Measurements from ENCODE around the gene DSCAML1. TPM values are rescaled to one million over a fixed set of nuclear protein-coding genes. Genes with fewer than 3 reads are reported as not detected.

Gene DSCAML1
- total RNA-seq, 1 experiment from 2014 or later = not detected

DNA sequence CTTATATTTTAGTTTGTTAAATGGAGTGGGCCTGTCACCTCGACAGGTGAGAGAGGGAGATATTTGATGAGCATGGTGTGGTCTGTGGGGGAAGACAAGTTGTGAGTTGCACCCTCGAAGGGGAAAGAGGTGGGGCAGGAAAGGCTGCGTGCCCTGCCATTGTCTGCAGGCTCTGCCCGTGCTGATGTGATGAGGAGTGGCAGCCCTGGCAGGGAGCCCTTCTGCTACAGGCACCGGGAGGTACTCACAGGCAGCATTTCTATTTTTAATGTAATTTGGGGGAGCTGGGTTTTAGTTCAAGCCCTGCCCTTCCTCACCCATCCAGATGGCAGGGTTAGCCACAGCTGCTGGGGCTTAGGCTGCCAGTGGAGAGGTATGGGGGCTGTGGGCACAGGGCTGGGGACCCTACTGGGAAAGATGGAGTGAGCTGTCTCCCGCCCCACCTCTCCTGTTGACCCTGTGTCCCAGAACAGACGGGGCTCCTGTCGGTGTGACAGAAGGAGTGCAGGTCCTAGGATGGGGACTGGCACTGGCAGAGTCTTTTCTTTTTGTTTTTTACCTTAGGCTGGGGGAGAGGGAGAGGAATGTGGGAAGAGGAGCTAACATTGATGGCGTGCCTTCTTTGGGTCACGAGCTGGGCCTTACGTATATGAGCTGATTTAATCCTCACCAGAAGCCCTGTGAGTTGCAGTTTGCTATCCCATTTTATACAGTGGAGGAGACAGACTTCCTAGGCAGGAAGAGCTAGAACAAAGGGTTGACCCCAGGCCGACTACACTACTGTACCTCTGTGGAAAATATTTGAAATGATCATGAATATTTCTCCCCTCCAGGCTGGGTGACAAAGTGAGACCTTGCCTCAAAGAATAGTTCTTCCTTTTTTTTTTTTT is 417.8 kb downstream of the DSCAML1 start:
- in situ Hi-C loops (cut with HindIII; ENCODE audit: low sequenced_read_pairs) = no loop called here
- peak; percentile 96 for DNase-seq (ENCODE audit: low spot score)

Other genes with a start within 250 kb of the DSCAML1 start
- not detected in 2 replicates for gene FXYD2, start 27.5 kb upstream of the DSCAML1 start, total RNA-seq (2014; rRNA removed; shearing (Covaris generic))
- not detected in 2 replicates for gene FXYD6, start 79.4 kb upstream of the DSCAML1 start, total RNA-seq (2014; rRNA removed; shearing (Covaris generic))
- not detected in 2 replicates for gene TMPRSS13, start 132.2 kb upstream of the DSCAML1 start, total RNA-seq (2014; rRNA removed; shearing (Covaris generic))
- gene IL10RA, start 189.2 kb upstream of the DSCAML1 start, total RNA-seq (2014; rRNA removed; shearing (Covaris generic)) = not detected in 2 replicates